ENCODE results near the gene ANK2. TPM values are rescaled to one million over a fixed set of nuclear protein-coding genes. Genes with fewer than 3 reads are reported as not detected.

The ANK2 gene
- total RNA-seq, 4 donors from 2014 or later = 74.2 to 127 (median 87.5) TPM

- Histone ChIP-seq H3K27ac (no peak overlapping the region), H3K4me1 (no peaks in the 10 kb centered on the region), H3K4me3 (no peak overlapping the region), H3K27me3 (no peaks in the 10 kb centered on the region), H3K36me3 (no peaks in the 10 kb centered on the region), H3K9me3 (no peaks in the 10 kb centered on the region)
- no peak for TF ChIP-seq CTCF (IDR thresholded peaks at IDR 0.05 in 4 of 5, conservative IDR thresholded peaks at IDR 0.05 in 1 of 5)
- no peak for TF ChIP-seq POLR2A (IDR thresholded peaks at IDR 0.05)
- DNase-seq (no peak), ATAC-seq (no peak)
- intact Hi-C loops (cut with DNase I; ENCODE audit: low total_unique reads) (no loop called here), in situ Hi-C loops (cut with MboI; ENCODE audit: low sequenced_read_pairs in 4 of 4) (loop anchor here in 1 of 4 donors (25.0 kb wide), 1 partner anchor 97 kb away; no protein-coding TSS in a partner anchor)
Observed at GRCh38 chr4:113209652-113210320, 160.3 kb downstream of the ANK2 start.

- TF ChIP-seq CTCF (IDR thresholded peaks at IDR 0.05 in 4 of 5, conservative IDR thresholded peaks at IDR 0.05 in 1 of 5) (no peak), POLR2A (IDR thresholded peaks at IDR 0.05) (no peak)
- Histone ChIP-seq H3K36me3 (no peaks in the 10 kb centered on the region), H3K9me3 (no peaks in the 10 kb centered on the region), H3K27me3 (no peaks in the 10 kb centered on the region), H3K27ac (no peak overlapping the region), H3K4me1 (no peaks in the 10 kb centered on the region), H3K4me3 (no peak overlapping the region)
- in situ Hi-C loops (cut with MboI; ENCODE audit: low sequenced_read_pairs in 4 of 4) = loop anchor here in 1 of 4 donors (25.0 kb wide), 1 partner anchor 100 kb away; no protein-coding TSS in a partner anchor
- DNase-seq = no peak
- intact Hi-C loops (cut with DNase I; ENCODE audit: low total_unique reads) = no loop called here
- ATAC-seq = no peak
Observed at GRCh38 chr4:113212613-113213012, 163.2 kb downstream of the ANK2 start.

- no peak overlapping the region for H3K4me3 ChIP-seq
- no peaks in the 10 kb centered on the region for H3K4me1 ChIP-seq
- no peak for ATAC-seq
- no peaks in the 10 kb centered on the region for H3K9me3 ChIP-seq
- TF ChIP-seq CTCF (IDR thresholded peaks at IDR 0.05 in 4 of 5, conservative IDR thresholded peaks at IDR 0.05 in 1 of 5) (no peak), POLR2A (IDR thresholded peaks at IDR 0.05) (no peak)
- no peak overlapping the region for H3K27ac ChIP-seq
- no peaks in the 10 kb centered on the region for H3K27me3 ChIP-seq
- intact Hi-C loops (cut with DNase I; ENCODE audit: low total_unique reads) (no loop called here), in situ Hi-C loops (cut with MboI; ENCODE audit: low sequenced_read_pairs in 4 of 4) (loop anchor here in 1 of 4 donors (25.0 kb wide), 1 partner anchor 110 kb away; no protein-coding TSS in a partner anchor)
- DNase-seq = no peak
- H3K36me3 ChIP-seq = no peaks in the 10 kb centered on the region
Observed at GRCh38 chr4:113221990-113222389, 172.5 kb downstream of the ANK2 start.

- Histone ChIP-seq H3K27ac (no peak overlapping the region), H3K9me3 (no peaks in the 10 kb centered on the region), H3K4me1 (no peaks in the 10 kb centered on the region), H3K27me3 (no peaks in the 10 kb centered on the region), H3K36me3 (no peaks in the 10 kb centered on the region), H3K4me3 (no peak overlapping the region)
- ATAC-seq (no peak), DNase-seq (no peak)
- intact Hi-C loops (cut with DNase I; ENCODE audit: low total_unique reads) (no loop called here), in situ Hi-C loops (cut with MboI; ENCODE audit: low sequenced_read_pairs in 4 of 4) (loop anchor here in 1 of 4 donors (25.0 kb wide), 1 partner anchor 110 kb away; no protein-coding TSS in a partner anchor)
- TF ChIP-seq POLR2A (IDR thresholded peaks at IDR 0.05) (no peak), CTCF (IDR thresholded peaks at IDR 0.05 in 4 of 5, conservative IDR thresholded peaks at IDR 0.05 in 1 of 5) (no peak)
Observed at GRCh38 chr4:113222471-113222870, 173.0 kb downstream of the ANK2 start.
